NCI-H1092 treated with DMSO at 0.1 percent for 48 hours (cell line): Measurements from ENCODE around the gene TTYH2.
"Not testable (repeated sequence)": the region's sequence is repeated elsewhere in the genome, so short reads cannot be mapped to it uniquely, and the experiment has no call there.

Source experiments
- DNase-seq: peaks from one replicate; lab custom pipeline; 2025; lab: John Stamatoyannopoulos, UW

Gene TTYH2, protein sequence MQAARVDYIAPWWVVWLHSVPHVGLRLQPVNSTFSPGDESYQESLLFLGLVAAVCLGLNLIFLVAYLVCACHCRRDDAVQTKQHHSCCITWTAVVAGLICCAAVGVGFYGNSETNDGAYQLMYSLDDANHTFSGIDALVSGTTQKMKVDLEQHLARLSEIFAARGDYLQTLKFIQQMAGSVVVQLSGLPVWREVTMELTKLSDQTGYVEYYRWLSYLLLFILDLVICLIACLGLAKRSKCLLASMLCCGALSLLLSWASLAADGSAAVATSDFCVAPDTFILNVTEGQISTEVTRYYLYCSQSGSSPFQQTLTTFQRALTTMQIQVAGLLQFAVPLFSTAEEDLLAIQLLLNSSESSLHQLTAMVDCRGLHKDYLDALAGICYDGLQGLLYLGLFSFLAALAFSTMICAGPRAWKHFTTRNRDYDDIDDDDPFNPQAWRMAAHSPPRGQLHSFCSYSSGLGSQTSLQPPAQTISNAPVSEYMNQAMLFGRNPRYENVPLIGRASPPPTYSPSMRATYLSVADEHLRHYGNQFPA

DNA sequence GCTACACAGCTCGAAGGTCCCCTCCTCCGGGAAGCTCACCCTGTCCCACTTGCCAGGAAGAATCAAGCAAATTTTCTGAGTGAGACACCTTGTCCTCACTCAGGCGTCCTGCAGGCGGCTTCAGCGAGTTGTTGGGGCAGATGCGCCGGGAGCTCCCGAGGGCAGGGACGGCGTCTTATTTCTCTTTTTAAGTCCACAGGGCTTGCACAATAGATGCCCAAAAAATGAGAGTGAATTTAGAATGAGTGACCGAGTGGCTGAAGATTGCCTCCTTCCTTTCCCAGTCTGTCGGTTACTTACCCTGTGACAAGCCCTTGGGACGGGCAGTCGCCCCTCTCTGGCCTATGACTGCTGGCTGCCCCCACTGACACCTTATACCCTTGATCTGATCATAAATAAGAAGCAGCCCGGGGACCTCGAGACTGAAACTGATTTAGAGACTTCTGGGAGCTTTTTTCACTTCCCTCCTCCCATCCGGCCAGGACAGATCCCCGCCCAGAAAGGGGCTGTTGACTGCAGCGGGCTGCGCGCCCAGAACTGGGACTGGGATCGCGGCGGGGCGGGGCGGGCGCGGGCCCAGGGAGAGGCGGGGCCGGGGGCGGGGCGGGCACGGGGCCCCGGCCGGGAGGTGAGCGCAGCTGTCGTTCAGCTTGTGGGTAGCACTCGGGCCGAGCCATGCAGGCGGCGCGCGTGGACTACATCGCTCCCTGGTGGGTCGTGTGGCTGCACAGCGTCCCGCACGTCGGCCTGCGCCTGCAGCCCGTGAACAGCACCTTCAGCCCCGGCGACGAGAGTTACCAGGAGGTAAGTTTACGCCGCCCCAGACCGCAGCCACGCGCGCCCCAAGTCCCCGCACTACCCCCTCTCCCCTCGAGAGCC is at the start of gene TTYH2:
Gene TTYH2 (plus strand): TSS at position 659 of the 879 bp plus-strand sequence. CDS start 17 bp downstream, at position 676.
- peak; percentile 62 for DNase-seq

DNA sequence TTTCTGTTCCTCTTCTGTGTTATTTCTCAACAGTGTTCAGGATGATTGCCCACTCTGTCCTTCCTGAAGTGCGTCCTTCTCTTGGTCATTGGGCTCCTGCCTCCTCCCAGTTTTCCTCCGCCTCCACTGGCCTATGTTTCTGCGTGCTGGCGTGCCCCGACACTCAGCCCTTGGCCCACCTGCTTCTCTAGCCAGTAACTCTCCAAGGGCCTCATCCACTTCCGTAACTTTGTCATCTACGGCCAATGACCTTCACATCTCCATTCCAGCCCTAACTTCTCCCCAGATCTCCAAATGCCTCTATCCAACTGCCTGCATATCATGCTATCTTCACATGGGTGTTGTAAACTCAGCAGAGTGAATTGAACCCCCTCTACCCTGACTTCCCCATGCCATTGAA is 49.5 kb upstream of the TTYH2 start:
- DNase-seq: no peak

DNA sequence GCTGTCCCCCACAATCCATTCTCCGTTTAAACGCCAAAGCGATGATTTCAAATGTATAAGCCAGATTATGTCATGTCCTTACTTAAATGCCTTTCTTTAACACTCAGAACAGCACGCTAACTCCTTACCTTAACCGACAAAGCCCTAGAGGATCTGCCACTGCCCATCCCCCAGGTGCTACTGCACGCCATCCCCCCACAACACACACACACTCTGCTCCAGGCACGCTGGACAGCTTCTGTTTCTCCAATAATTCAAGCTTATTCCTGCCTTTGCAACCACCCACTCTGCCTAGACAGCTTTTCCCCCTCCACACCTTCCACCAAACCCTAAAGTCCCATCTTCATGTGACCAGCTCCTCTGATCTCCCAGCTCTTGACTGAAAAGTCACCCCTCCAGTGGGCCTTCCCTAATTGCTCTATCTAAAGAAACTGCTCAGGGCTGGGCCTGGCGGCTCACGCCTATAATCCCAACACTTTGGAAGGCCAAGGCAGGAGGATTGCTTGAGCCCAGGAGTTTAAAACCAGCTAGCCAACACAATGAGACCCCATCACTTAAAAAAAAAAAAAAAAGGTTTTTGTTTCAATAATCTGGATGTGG is 48.8 kb upstream of the TTYH2 start:
- no peak for DNase-seq

DNA sequence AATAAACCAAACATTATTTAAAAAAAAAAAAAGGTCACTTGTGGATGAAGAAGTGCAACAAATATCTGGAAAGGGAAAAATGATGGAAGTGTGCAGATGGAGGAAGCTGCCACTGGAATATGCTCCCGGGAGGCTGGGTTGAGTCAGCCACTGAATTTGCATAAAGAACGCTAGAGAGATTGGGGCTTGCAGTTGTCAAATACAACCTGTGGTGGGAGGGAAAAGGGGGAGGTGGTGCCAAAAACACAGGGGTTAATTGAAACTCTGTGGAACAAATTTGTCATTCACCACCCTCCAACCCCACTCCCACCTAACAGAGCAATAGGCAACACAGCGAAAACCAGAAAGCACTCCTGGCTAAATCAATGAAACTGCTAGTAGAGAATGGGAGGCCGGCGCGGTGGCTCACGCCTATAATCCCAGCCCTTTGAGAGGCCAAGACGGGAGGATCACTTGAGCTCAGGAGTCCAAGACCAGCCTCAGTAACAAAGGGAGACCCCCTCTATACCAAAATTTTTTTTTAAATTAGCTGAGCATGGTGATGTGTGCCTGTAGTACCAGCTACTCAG is 47.5 kb upstream of the TTYH2 start:
- DNase-seq: no peak

DNA sequence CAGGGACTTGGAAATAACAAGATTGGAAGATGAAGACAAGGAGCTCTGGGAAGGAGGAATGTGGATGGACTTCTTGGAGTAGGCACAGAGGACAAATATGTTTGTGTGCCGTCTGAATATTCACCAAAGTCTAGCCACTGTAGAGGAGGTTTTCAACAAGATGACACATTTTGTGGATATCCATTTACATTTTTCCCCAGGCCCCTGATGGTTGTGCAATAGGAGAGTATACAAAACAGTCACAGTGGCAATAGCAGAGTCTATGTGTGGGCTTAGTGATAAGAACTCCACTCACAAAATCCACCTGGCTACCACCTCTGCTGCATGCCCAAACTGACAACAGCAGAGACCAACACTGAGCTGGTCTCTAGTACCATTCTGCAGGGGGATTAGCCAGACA is 42.4 kb upstream of the TTYH2 start:
- no peak for DNase-seq

DNA sequence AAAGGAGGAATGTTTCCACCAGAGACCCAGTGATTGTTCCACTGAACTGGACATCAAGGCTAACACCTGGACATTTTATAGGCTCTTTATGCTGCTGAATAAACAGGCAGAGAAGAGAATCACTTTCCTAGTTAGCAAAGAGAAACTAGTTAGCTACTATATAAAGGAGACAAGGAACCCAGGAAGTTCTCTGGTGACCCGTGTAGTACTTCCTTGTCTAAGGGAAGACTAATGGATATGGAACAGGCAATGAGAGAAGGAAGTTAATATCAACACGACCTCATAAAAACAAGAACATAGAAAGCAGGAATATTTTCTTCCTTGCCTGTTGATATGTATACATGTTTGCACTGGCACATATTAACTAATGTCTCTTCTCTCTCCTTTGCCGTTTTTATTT is 40.7 kb upstream of the TTYH2 start:
- DNase-seq: no peak

DNA sequence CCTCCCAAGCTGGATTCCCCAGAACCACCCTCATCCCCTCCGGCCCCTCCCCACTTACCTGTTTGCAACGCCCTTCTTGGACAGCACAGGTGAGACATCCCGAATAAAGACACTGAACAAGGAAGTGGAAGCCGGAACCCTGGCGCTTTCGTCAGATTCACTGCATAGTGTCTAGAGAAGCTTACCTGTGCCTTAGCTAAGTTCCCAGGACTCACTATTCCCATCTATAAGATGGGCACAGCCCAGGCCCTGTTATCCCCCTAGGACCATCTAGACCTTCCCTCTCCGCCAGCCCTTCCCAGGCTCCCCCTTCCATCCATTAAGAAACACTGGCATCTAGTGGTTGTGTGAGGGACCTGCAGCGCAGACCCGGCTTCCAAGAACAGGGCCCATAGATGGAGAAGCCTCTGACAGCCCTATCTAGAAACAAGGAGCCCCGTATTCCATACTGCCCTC is 36.8 kb upstream of the TTYH2 start:
- DNase-seq: peak; percentile 77

DNA sequence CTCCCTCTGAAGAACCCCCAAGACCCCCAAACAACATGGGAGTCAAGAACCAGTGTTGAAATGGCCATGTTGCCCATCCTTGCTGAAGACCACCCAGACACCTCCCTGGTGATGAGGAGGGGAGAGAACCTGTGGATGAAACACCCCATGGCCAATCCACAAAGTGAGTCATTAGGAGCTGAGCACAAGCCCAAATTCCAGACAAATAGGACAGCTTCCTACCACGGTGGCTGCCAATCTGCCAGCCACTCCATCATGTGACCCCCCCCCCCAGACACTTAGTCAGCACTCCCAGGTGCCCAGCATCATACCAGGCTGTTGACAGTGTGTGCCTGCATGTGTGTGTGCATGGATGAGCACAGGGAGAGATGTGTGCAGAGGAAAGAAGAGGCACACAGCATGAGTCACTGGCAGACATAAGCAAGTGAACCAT is 36.3 kb upstream of the TTYH2 start:
- no peak for DNase-seq

DNA sequence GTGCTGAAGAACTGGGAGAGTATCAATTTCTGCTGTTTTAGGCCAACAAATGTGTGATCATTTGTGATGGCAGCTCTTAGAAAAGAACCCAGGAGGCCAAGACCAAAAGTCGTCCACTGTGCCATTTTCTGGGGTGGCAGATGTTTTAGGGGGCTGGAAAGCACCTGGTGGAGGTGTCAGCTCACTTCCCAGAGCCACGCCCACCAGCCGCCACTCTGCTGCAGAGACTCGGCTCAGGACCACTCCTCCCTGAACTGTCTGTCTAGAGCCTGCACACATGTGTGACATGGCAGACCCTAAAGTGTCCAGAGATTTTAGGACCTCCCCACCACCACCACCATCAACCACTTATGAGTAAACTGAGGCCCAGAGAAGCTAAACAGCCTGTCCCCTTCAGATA is 33.8 kb upstream of the TTYH2 start:
- no peak for DNase-seq

DNA sequence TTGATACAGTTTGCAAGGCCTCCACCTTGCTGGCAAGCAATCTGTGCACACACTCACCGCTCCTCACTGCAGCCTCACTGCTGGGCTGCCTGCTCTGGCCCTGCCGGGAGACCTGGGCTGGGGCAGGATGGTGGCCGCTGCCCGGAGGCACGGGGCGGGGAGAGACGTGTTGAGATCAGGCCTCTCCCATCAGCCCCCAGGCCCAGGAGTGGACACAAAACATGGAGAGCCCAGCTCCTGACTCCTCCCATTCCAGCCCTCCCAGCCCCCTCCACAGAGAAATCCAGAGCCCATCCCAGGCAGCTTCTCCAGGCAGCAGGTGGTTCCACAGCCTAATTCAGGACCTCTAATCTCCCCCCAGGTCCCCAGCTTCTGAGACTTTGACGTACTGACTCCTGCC is 33.0 kb upstream of the TTYH2 start:
- DNase-seq: no peak

DNA sequence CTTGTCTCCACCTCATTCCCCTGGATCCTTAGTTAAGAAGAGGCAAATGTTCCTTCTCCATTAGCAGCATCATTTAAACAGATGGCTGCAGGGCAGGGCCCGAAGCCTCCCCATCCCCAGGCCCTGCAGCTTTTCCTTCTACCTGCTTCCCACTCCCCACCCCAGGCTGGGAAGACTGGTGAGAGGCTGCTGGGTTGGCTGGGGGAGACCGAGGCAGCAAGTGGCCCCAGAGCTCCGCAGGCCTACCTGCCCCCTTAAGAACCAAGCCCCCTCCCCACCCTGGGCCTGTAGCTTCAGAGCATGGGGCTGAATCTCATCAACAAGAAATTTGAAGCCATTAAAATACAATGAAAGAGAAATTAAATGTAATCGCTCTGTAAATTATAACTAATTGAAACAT is 32.0 kb upstream of the TTYH2 start:
- no peak for DNase-seq

DNA sequence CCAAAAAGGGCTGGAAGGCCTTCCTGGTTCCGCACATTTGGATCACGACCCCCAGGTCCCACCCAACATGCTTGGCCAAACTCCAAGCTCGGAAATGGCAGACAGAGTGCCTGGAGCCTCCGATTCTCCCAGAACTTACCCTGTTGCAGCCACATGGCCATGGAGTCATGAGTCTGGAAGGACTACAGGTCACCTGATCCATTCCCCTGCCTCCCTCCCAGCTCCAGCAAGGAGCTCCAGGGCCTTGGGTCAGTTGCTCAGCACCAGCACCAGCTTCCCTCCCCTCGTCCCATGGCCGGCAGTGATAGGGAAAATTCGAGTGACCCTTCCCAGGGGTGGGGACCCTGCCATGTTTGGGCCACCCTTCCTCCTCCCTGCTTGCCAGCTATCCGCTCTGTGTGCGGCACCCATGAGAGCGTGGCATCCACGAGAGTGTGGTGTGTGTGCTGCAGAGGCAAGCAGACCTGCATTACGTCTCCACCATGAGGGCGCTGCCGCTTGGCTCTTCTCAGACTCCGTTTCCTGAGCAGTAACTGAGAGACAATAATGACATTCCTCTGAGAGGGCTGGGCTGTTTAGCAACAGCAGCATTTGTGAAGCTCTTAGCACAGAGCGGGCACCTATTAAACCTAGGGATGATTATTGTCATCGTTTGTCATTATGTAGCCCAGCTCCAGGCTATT is 31.2 kb upstream of the TTYH2 start:
- peak; percentile 24 for DNase-seq

DNA sequence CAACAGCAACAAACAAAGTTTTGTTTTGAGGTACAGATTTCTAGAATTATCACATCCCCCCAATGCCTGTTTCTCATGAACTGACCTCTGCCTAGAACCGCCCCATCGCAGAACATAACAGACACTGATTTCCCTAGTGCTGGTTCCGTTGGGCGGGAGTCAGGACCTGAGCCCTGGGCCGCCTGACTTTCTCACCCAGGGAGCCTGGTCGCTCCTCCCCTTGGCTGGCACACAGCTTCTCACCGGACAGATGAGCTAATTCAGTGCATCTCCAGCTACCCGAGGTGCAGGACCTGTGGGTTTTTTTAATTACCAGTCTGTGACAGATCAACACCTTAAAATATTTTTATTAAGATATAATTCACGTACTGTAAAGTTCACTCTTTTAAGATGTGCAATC is 30.0 kb upstream of the TTYH2 start:
- DNase-seq: no peak

DNA sequence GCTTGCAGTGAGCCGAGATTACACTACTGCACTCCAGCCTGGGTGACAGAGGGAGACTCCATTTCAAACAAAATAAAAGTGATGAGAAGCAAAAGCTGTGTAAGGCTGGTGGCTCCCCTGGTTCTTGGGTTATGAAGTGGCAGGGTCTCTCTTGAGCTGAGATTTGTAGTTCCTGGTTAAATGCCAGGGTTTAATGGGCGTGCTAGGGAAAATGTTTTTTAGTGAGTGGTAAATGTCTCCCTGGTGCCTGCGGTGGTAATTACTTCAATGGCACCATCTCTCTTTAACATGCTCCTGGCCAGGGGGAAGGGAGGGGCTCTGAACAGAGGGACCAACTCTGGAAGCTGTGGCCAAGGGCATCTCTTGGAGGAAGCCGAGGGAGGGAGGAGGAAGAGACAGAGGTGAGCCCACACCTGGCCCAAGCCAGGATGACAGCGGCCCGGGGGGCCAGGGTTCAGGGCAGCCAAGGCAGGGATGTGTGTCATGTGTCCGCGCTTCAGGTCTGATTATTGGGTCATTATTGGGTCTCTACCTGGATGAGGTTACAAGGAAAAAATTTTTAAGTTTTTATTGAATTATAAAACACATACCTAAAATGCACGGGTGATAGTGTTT is 27.7 kb upstream of the TTYH2 start:
- peak; percentile 75 for DNase-seq

DNA sequence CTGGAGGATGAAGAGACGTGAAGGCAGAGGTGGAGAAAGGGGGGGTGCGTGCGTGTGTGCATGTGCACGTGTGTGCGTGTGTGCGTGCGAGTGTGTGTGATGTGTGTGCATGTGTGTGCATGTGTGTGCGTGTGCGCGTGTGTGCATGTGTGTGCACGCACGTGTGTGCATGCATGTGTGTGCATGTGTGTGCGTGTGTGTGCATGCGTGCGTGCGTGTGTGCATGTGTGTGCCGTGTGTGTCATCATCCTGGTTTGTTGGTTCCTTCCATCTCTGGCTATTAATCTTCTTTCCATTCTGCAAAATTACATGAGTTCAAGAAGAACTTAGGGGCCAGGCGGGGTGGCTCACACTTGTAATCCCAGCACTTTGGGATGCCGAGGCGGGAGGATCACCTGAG is 26.9 kb upstream of the TTYH2 start:
- no peak for DNase-seq

DNA sequence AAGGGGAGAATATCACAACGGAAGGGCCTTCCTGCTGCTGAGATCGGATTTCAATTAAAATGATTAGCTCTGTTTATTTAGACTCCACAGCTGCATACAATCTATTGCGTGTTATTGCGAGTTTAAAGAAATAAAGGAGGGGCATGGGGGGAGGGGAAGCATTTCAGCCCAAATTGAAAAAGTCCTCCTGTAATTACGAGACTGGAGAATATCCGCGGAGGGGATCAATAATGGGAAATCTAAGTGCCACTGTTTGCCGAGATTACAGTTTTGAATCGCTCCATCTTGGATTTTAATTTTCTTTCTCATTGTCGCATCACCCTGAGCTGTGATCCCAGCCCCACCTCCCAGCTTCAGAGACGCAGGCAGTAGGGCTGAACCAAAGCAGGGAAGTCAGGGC is 25.6 kb upstream of the TTYH2 start:
- peak; percentile 71 for DNase-seq

DNA sequence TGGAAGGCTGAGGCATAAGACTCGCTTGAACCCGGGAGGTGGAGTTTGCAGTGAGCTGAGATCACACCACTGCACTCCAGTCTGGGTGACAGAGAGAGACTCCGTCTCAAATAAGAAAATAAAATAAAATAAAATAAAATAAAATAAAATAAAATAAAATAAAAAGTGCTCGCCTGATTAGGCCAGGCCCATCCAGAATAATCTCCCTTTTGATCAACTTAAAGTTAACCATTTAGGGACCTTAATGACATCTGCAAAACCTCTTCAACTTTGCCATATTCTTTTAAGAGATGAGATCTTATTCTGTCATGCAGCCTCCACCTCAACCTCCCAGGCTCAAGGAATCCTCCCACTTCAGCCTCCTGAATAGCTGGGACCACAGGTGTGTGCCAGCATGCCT is 24.7 kb upstream of the TTYH2 start:
- DNase-seq: not testable (repeated sequence)

DNA sequence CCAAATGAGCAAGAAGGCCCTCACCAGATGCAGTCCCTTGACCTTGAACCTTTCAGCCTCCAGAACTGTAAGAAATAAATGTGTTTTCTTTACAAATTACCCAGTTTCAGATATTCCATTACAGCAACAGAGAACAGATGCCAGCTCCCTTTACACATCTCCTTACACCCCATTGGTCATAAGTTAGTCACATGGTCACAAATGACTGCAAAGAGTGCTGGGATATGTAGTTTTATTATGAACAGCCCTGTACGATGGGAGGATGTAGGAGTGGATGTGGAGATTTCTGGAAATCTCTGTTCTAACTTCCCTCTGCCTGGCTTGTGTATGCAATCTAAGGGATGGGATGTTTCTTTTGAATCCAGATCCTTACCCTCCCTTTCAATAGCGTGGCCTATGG is 23.2 kb upstream of the TTYH2 start:
- peak; percentile 57 for DNase-seq

DNA sequence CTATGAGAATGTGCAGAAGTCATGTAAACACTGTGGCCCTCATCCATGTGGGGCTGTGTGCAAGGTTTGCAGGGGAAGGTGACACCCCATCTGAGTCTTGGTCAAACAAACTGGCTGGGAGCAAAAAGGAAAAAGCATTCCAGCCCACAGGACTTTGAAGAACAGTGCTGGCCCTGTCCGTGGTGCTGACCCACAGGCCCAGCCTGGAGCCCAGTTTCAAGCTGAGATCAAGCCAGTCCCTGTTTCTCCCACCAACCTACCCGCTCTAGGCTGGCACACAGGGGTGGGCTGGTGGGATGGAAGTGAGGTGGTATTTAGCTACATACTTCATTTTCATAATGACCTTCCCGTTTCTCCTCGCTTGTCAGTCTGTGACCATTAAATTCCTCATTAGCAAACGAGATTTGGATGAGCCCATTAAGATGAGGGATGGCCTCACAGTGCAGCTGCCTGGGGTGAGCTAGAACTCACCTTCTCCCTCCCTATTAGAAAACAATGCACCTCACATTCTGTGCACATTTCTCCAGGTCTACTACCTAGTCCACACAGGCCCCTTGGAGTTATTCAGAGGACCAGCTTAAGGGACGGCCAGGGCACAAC is 22.5 kb upstream of the TTYH2 start:
- no peak for DNase-seq

DNA sequence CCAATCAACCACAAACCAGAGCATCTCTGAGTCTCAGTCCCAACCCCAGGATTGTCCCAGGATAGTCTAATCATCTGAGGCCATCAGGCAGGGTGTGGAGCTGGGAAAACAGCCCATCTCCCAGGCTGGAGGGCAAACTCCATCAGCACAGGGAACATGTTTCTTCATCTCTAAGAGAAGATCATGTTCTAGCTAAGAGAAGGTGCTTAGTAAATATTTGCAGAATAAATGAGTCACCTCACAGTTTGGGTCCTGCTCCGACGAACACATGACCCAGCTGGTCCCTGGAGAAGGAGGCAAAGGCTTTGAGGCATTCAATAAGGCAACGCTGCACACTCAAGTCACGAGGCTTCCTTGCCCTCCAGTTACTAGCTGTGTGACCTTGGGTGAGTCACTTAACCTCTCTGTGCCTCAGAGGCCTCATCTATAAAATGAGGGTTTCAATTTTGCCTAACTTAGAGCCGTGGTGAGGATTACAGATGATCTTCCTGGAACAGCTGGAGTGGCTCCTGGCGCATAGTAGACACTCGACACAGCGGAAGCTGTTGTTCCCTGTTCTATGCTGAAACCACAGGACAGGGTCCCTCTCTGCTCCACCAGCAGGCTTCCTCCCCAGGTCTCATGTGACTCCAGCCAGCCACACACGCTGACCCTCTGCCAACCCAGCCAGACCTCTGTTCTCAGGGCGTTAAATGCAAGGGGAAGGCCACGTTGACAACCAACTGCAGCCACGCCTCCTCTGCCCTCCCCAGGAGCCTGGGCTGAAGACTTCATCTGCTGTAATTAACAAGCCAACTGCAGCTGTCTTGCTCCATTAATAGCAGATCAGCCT is 20.2 kb upstream of the TTYH2 start:
- DNase-seq: peak; percentile 58
